ENCODE measurements around the gene TRPC5OS.

TRPC5OS gene

GRCh38 chrX:111875881-111876280 lies at the start of gene TRPC5OS:
Gene TRPC5OS, plus strand, starts transcription at chrX:111876181. Its CDS starts 25,669 bp downstream, at chrX:111901850.
- DNase-seq (ENCODE audit: low read depth), result no peak
- TF ChIP-seq CTCF (IDR thresholded peaks at IDR 0.05; ENCODE audit: control insufficient read depth, insufficient read depth, low read depth, low read length, missing control alignments), result no peak
- no peak within 1 kb of the TSS for H3K4me3 ChIP-seq (ENCODE audit: control insufficient read depth, low read depth, low read length)

GRCh38 chrX:111829345-111829744 lies 46.6 kb upstream of the TRPC5OS start:
- TF ChIP-seq CTCF (IDR thresholded peaks at IDR 0.05; ENCODE audit: control insufficient read depth, insufficient read depth, low read depth, low read length, missing control alignments), result no peak
- no peak for DNase-seq (ENCODE audit: low read depth)
- no peak overlapping the region for H3K4me3 ChIP-seq (ENCODE audit: control insufficient read depth, low read depth, low read length)

- DNase-seq (ENCODE audit: low read depth), result no peak
- TF ChIP-seq CTCF (IDR thresholded peaks at IDR 0.05; ENCODE audit: control insufficient read depth, insufficient read depth, low read depth, low read length, missing control alignments), result no peak
- no peak overlapping the region for H3K4me3 ChIP-seq (ENCODE audit: control insufficient read depth, low read depth, low read length)
Measured at GRCh38 chrX:111830571-111830970, 45.4 kb upstream of the TRPC5OS start.

GRCh38 chrX:111831343-111831742 lies 44.6 kb upstream of the TRPC5OS start:
- DNase-seq (ENCODE audit: low read depth), result no peak
- no peak for TF ChIP-seq CTCF (IDR thresholded peaks at IDR 0.05; ENCODE audit: control insufficient read depth, insufficient read depth, low read depth, low read length, missing control alignments)
- H3K4me3 ChIP-seq (ENCODE audit: control insufficient read depth, low read depth, low read length), result no peak overlapping the region

- TF ChIP-seq CTCF (IDR thresholded peaks at IDR 0.05; ENCODE audit: control insufficient read depth, insufficient read depth, low read depth, low read length, missing control alignments), result no peak
- H3K4me3 ChIP-seq (ENCODE audit: control insufficient read depth, low read depth, low read length), result no peak overlapping the region
- no peak for DNase-seq (ENCODE audit: low read depth)
Measured at GRCh38 chrX:111837197-111837596, 38.8 kb upstream of the TRPC5OS start.

GRCh38 chrX:111847491-111848133 lies 28.4 kb upstream of the TRPC5OS start:
- no peak for TF ChIP-seq CTCF (IDR thresholded peaks at IDR 0.05; ENCODE audit: control insufficient read depth, insufficient read depth, low read depth, low read length, missing control alignments)
- H3K4me3 ChIP-seq (ENCODE audit: control insufficient read depth, low read depth, low read length), result no peak overlapping the region
- DNase-seq (ENCODE audit: low read depth), result no peak

Data from AG09309 (cell line).